Coronary artery (tissue), 2 donors: ENCODE results near the gene SELENOO.

Source experiments
- DNase-seq: peaks from one replicate; pipeline ENCODE4 v3.0.0-alpha.2; 2017; ENCODE audit warnings: low spot score
- H3K27ac ChIP-seq, 2 donors: fragments of 200-600 bp; sonication (generic); one replicate each; pipeline ENCODE4 v1.5.1; 2016 to 2019
- H3K4me3 ChIP-seq: fragments of 200-600 bp; sonication (generic); 2 replicates; pipeline ENCODE4 v1.5.1; 2016; ENCODE audit warnings: mild to moderate bottlenecking, moderate library complexity
- CTCF ChIP-seq: fragments of 200-600 bp; sonication (generic); IDR thresholded peaks from one replicate; pipeline ENCODE4 v1.5.1; 2019; ENCODE audit warnings: antibody characterized with exemption

Gene SELENOO

GRCh38 chr22:50182176-50183081, 18.4 kb upstream of the SELENOO start:
- Histone ChIP-seq H3K4me3 (no peak overlapping the region), H3K27ac (no peak overlapping the region)
- DNase-seq, result no peak
- no peak for TF ChIP-seq CTCF

- Histone ChIP-seq H3K27ac (no peak overlapping the region), H3K4me3 (no peak overlapping the region)
- no peak for TF ChIP-seq CTCF
- DNase-seq, result no peak
Observed at GRCh38 chr22:50183141-50183971, 17.5 kb upstream of the SELENOO start.

GRCh38 chr22:50184004-50184901, 16.6 kb upstream of the SELENOO start:
- Histone ChIP-seq H3K4me3 (peak overlapping the region; percentile 84), H3K27ac (no peak overlapping the region)
- TF ChIP-seq CTCF, result no peak
- DNase-seq, result no peak

- peak overlapping the region; percentile 84 for H3K4me3 ChIP-seq
Observed at GRCh38 chr22:50184902-50185374, 15.9 kb upstream of the SELENOO start.

GRCh38 chr22:50185375-50186087, 15.3 kb upstream of the SELENOO start, which contains the start of gene TRABD:
TRABD (plus strand) TSS chr22:50185913; CDS start chr22:50193061, 7,148 bp downstream.
- Histone ChIP-seq H3K27ac (peak within 1 kb of the TSS; percentile 59 to 77), H3K4me3 (peak within 1 kb of the TSS; percentile 84)
- TF ChIP-seq CTCF, result no peak
- DNase-seq, result peak; percentile 95

More at GRCh38 chr22:50184902-50185374, 15.9 kb upstream of the SELENOO start:
- peak overlapping the region in 1 of 2 donors; percentile 77 for H3K27ac ChIP-seq
- no peak for TF ChIP-seq CTCF
- no peak for DNase-seq
